ENCODE measurements around the gene RALA. TPM values are rescaled to one million over a fixed set of nuclear protein-coding genes. Genes with fewer than 3 reads are reported as not detected.

The RALA gene
- total and polyA plus RNA-seq, 2 of the 13 experiments (the other 11 are each of a cell fraction or from before 2014, with no cell fraction given): 11.8 to 19.5 TPM

- Histone ChIP-seq H3K9ac (ENCODE audit: insufficient read depth, low read depth, low read length) (no peak overlapping the region), H4K20me1 (ENCODE audit: insufficient read depth, low read length) (peaks cover 11% of the 10 kb centered on the region; the same call in 1 of the 2 replicates), H3K27ac (ENCODE audit: extremely low read length, insufficient read depth, low read length) (no peak overlapping the region), H3K9me3 (ENCODE audit: low read length) (no peaks in the 10 kb centered on the region), H2AFZ (ENCODE audit: low read length) (no peak overlapping the region), H3K4me2 (ENCODE audit: low read depth, low read length) (no peak overlapping the region), H3K4me1 (ENCODE audit: insufficient read depth, low read length) (no peaks in the 10 kb centered on the region), H3K27me3 (ENCODE audit: control insufficient read depth in 1 of 2, insufficient read depth in 2 of 2, low read length in 2 of 2) (no peaks in the 10 kb centered on the region), H3K79me2 (ENCODE audit: insufficient read depth, low read length) (peaks cover 95% of the 10 kb centered on the region), H3K4me3 (replicated peaks in 1 of 3; ENCODE audit: insufficient read depth in 1 of 3, low read depth in 2 of 3, low read length in 3 of 3) (no peak overlapping the region), H3K36me3 (replicated peaks in 1 of 2; ENCODE audit: control insufficient read depth in 1 of 2, insufficient read depth in 2 of 2, low read length in 2 of 2) (peaks cover 3 to 22% of the 10 kb centered on the region in 2 experiments; a peak in 3 of 5 replicates)
- intact Hi-C loops (cut with micrococcal nuclease; ENCODE audit: unreplicated experiment) (no loop called here), in situ Hi-C loops (cut with HindIII; ENCODE audit: extremely low pct_ligation_motif_present, low pct_unique_long_range_greater_than_20kb) (no loop called here)
- TF ChIP-seq PATZ1 (CRISPR knock-in tag; IDR thresholded peaks at IDR 0.05) (no peak), HMGXB4 (CRISPR knock-in tag; IDR thresholded peaks at IDR 0.05; ENCODE audit: borderline replicate concordance in 1 of 2, low read depth in 1 of 2) (no peak), NR2F6 (IDR thresholded peaks at IDR 0.05) (no peak), NR2F6 (CRISPR knock-in tag; IDR thresholded peaks at IDR 0.05) (no peak), SYNCRIP (IDR thresholded peaks at IDR 0.05; ENCODE audit: insufficient read depth, low read depth, low read length) (no peak), PAF1 (CRISPR knock-in tag; IDR thresholded peaks at IDR 0.05) (no peak), PHF8 (CRISPR knock-in tag; IDR thresholded peaks at IDR 0.05) (no peak), ZNF124 (CRISPR knock-in tag; IDR thresholded peaks at IDR 0.05) (no peak), ARID3A (IDR thresholded peaks at IDR 0.05; ENCODE audit: low read depth, low read length) (no peak), RBM22 (optimal IDR thresholded peaks at IDR 0.05; ENCODE audit: low read length) (no peak), SRY (CRISPR knock-in tag; IDR thresholded peaks at IDR 0.05) (no peak), SP140L (CRISPR knock-in tag; IDR thresholded peaks at IDR 0.05; ENCODE audit: borderline replicate concordance) (no peak), FOSL1 (CRISPR knock-in tag; IDR thresholded peaks at IDR 0.05; ENCODE audit: borderline replicate concordance) (no peak), NFYC (CRISPR knock-in tag; IDR thresholded peaks at IDR 0.05) (no peak), ZNF235 (CRISPR knock-in tag; IDR thresholded peaks at IDR 0.05; ENCODE audit: borderline replicate concordance) (no peak), ZNF567 (CRISPR knock-in tag; IDR thresholded peaks at IDR 0.05; ENCODE audit: borderline replicate concordance) (no peak), PAXIP1 (CRISPR knock-in tag; conservative IDR thresholded peaks at IDR 0.05) (no peak), ZNF891 (CRISPR knock-in tag; IDR thresholded peaks at IDR 0.05) (no peak)
- DNase-seq (ENCODE audit: low spot score) (no peak), FAIRE-seq (no peak), ATAC-seq (no peak)
- no TSS peak for BruUV-seq (replicated peaks)
- CTCF ChIA-PET (ENCODE audit: low intra/inter-chr PET ratio, low total read pairs): no interaction called here
- POLR2A ChIA-PET: interaction anchor here (1.4 kb wide), 1 partner anchor 13 kb away, joined by 3 read pairs; no protein-coding TSS in a partner anchor
Measured at GRCh38 chr7:39637400-39637799, 14.0 kb downstream of the RALA start.
